ENCODE data around the gene DMTF1. TPM values are rescaled to one million over a fixed set of nuclear protein-coding genes. Genes with fewer than 3 reads are reported as not detected.

The DMTF1 gene
- total RNA-seq, 1 experiment from 2014 or later = 48.0 TPM

GRCh38 chr7:87146740-87147386, 5.4 kb upstream of the DMTF1 start:
- DNase-seq (ENCODE audit: low spot score) = no peak

DNA sequence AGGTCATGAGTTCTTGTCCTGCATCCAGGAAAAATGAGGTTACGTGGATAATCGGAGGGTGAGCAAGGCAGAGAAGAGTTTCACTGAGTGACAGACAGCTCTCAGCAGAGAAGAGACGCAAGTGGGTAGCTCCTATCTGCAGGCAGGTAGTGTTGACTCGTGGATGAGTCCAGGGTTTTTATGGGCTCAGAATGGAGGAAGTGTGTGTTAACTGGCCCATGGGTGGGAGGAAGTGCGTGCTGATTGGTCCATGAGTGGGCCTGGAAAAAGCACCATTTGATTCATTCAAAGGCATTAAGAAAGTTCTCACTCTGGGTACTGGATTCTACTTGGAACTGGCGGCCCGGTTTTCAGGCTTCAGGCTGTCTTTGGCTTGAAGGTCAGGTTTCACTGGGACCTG, 4.8 kb upstream of the DMTF1 start:
- DNase-seq (ENCODE audit: low spot score) = no peak

- peak; percentile 34 for DNase-seq (ENCODE audit: low spot score)
Observed at GRCh38 chr7:87148332-87148955, 3.8 kb upstream of the DMTF1 start.

GRCh38 chr7:87151002-87151728, 1.1 kb upstream of the DMTF1 start:
- no peak for DNase-seq (ENCODE audit: low spot score)

DNA sequence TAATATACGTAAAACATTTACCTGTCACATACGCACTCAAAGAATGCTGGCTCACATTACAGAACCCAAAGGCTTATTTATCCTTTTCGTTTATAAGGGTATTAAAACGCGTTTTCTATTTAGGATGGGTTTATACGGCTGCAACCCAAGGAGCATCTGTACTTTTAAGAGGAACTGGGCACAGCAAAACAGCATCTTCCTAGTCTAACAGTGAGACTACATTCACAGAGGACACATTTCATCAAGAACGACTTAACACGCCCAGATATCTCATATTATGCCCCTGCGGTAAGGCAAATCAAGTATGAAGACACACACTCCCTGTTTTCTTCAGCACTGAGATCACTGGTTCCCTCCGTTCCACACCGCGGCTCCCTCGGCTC, 533 bp upstream of the DMTF1 start:
- no peak for DNase-seq (ENCODE audit: low spot score)

DNA sequence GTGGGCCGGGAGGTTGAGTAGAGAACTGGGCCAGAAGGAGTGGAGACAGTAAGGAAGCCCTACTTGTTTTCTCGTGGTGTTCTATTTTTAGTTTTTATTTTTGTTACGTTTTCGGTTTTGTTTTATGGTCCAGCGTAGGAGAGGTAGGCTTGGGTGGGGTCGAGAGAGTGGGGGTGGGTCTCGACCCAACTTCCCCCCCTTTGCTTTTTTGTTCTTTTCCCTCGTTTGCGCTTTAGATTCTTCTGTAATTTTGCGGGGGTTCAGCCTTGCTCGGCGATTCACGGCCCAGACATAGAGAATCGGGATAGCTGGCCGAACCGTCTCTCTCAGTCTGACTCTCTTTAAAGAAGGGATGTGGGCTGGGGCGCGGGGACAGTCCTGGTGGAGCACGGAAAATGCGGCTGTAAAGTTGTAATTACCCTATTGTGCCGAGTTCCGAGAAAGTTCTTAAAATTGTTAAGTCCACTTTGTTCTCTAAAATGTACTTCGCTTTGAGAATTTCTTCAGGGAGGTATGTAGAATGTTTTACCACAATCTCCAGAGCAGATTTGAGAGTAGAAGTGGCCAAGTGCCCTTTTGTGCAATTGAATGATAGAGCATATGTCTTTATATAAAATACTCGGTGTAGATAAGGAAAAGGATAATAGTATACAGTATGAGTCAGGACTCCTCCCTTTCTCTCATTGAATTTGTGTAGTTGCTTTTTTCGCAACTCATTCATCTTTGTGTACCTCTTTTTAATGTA, 816 bp downstream of the DMTF1 start:
- DNase-seq (ENCODE audit: low spot score) = peak; percentile 66

DNA sequence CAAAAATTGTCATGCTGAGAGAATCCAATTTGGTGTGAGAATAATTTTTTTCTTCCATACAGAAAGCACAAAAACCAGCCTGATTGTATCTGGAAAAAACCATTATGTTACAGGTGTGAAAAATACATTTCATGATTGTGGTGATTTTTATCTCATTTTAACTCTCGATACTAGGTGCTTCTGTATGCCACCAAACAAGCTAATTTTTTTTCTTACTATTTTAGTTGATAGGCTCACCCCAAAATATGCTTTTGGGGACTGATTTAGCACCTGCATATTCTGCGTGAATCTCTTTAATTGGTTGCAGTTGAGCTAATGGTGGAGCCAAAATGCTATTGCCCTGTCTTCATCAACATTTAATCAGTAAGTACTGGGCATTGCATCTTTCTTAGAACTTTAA, 1.9 kb downstream of the DMTF1 start:
- DNase-seq (ENCODE audit: low spot score) = peak; percentile 15

DNA sequence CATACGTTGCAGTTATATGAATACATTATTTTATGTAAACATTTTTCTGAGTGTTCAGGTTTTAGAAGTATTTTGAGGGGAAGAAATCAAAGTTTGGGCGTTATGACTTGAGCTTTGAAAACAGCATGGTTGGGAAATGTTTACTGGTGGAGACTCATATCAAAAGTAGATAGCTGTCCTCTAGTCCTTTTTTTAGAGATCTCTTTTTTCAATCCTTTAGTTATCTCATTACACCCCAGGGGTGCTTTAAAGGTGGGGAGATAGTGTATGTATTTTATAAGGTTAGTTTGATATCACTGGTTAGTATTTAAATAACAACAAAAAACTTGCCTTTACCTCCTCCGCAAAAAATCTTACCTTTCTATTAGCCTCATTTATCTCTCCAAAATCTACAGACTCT, 2.3 kb downstream of the DMTF1 start:
- DNase-seq (ENCODE audit: low spot score) = no peak

DNA sequence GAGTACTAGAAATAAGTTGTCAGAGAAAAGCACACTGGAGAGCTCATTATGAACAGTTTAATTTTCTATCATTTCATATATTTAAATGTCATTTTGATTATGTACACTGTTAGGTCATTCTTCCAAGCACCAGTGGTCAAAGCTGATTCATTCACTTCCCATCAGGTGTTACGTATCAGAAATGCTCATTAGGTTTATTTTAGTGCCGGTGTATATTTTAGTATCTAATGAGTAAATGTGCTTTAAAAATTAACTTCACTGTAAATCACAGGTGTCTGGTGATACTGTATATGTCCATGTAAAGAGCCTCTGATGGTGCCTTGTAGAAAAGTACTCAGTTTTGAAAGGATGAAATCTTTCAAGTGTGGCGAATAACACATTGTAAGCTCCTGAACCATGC, 3.5 kb downstream of the DMTF1 start:
- no peak for DNase-seq (ENCODE audit: low spot score)

DNA sequence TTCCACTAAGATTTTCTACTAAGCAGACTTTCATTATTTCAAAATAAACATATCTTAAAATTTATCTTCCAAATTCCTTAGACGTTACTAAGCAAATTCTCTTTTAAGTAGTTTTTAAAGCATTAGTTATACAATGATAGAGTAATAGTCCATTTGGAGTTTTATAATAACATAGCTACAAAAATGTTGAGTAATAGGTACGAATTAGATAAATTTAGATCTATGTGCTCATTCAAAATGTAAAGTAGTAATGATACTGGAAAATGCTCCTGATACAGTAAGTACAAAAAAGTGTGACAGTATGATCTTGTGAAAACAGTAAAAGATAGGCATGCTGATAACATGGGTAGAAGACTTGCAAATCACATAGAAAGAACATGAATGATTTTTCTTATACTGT, 4.5 kb downstream of the DMTF1 start:
- DNase-seq (ENCODE audit: low spot score) = no peak

GRCh38 chr7:87159538-87159937, 7.3 kb downstream of the DMTF1 start:
- no peak for DNase-seq (ENCODE audit: low spot score)

DNA sequence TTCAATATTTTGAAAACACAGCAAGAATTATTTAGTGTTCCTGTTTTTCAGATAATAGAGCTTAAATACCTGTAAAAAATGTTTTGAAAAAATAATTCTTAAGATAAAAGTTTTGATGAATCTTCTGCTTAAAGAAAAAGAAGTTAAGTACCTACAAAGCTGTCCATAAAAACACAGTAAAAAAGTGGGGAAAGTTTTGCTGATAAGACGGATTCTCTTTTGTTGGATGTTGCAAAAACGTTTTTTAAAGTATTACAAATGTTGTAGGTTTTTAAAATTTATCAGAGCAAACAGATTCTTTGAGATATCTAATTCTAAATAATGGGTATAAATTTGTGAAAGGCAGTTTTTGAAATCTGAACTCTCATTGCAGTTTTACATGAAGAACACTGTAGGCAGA, 12.2 kb downstream of the DMTF1 start:
- no peak for DNase-seq (ENCODE audit: low spot score)

- no peak for DNase-seq (ENCODE audit: low spot score)
Observed at GRCh38 chr7:87170828-87171227, 18.6 kb downstream of the DMTF1 start.

DNA sequence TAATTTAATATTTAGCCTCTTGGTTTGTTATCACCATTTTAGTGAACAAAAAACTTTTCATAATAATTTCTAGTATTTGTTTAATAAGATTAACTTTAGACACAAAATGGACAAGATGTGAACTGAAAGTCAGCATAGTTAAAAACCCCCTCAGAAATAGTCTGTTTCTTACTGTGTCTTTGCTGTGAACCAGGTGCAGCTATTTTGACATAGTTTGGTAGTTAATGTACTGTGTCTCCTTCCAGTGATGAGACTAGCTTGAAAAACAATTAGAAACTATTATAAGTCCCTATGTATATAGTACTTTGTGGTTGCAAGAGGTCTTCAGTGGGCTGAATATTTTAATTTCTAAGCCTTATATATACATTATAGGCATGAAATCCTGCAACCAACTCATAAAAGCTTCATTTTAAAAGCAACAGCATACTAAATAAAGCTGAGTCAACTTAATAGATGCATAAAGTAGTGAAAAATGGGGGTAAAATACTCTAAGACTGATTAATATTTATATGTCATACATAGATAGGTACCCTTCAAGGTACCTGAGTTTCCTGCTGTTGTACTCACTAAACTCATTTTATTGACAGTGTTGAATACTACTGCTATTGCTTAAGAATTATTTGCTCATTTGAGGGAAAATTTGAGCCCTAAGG, 19.2 kb downstream of the DMTF1 start:
- DNase-seq (ENCODE audit: low spot score) = no peak

DNA sequence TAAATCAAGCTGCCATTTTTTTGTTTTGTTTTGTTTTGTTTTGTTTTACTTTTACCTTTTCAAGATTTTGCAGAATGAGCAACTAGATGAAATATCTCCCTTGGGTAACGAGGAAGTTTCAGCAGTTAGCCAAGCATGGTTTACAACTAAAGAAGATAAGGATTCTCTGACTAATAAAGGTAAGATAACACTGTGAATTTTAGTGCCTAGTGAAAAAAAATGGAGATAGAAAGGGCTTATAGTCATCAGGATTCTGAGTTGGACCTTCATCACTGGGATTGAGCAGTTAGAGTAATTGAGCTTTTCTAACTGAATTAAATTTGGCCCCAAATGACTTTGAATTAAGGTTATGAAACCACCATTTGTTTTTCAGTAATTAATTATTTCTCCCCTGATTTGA, 21.2 kb downstream of the DMTF1 start:
- DNase-seq (ENCODE audit: low spot score) = no peak

- no peak for DNase-seq (ENCODE audit: low spot score)
Observed at GRCh38 chr7:87178320-87178719, 26.1 kb downstream of the DMTF1 start.

- no peak for DNase-seq (ENCODE audit: low spot score)
Observed at GRCh38 chr7:87179180-87179579, 26.9 kb downstream of the DMTF1 start.

- DNase-seq (ENCODE audit: low spot score) = no peak
Observed at GRCh38 chr7:87187120-87187519, 34.9 kb downstream of the DMTF1 start.

- no peak for DNase-seq (ENCODE audit: low spot score)
Observed at GRCh38 chr7:87188930-87189329, 36.7 kb downstream of the DMTF1 start.

DNA sequence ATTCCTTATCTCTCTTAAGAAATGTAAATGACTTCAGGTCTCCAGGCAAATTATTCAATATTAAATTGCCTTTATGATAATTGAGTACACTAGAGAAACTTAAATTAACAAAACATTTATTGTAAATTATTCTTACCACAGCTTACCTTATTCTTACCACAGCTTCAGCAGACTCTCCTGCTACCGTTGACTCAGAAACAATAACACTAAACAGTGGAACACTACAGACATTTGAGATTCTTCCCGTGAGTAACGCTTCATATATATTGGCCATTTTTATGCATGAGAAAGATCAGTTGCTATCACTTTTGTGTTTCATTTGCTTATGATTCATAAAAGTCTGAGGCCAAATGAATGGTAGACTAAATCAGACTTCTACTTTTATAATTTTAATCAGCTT, 38.5 kb downstream of the DMTF1 start:
- DNase-seq (ENCODE audit: low spot score) = no peak

- DNase-seq (ENCODE audit: low spot score) = no peak
Observed at GRCh38 chr7:87192784-87193487, 40.7 kb downstream of the DMTF1 start.
